H9 (cell line): ENCODE data around the gene SSBP2. TPM values are rescaled to one million over a fixed set of nuclear protein-coding genes. Genes with fewer than 3 reads are reported as not detected.

ENCODE experiments used
- DNase-seq: peaks from one replicate; pipeline ENCODE4 v3.0.0-alpha.2; 2017
- H2AFZ ChIP-seq: one replicate; pipeline ENCODE4 v1.6.1; 2013; ENCODE audit warnings: mild to moderate bottlenecking, low read length, control low read depth, moderate library complexity
- H2AK5ac ChIP-seq: 2 replicates; pipeline ENCODE4 v1.6.1; 2013; ENCODE audit warnings: low read length, control low read depth, mixed read lengths; ENCODE audit not compliant: insufficient read length
- H2BK120ac ChIP-seq: one replicate; pipeline ENCODE4 v1.6.1; 2013; ENCODE audit warnings: low read depth, mild to moderate bottlenecking, low read length, control low read depth, inconsistent platforms; ENCODE audit not compliant: poor library complexity, severe bottlenecking
- H2BK12ac ChIP-seq: 2 replicates; pipeline ENCODE4 v1.6.1; 2013; ENCODE audit warnings: low read length, control low read depth, mixed read lengths, low read depth; ENCODE audit not compliant: insufficient read length
- H2BK15ac ChIP-seq: 2 replicates; pipeline ENCODE4 v1.6.1; 2013; ENCODE audit warnings: low read depth, low read length, control low read depth
- H2BK20ac ChIP-seq: one replicate; pipeline ENCODE4 v1.6.1; 2013; ENCODE audit warnings: low read depth, mild to moderate bottlenecking, low read length, control low read depth, inconsistent platforms; ENCODE audit not compliant: poor library complexity, severe bottlenecking
- H2BK5ac ChIP-seq: 2 replicates; pipeline ENCODE4 v1.6.1; 2013; ENCODE audit warnings: low read length, control low read depth, mixed read lengths; ENCODE audit not compliant: insufficient read length
- H3K14ac ChIP-seq: 2 replicates; pipeline ENCODE4 v1.6.1; 2013; ENCODE audit warnings: low read length, control low read depth; ENCODE audit not compliant: insufficient read depth
- H3K18ac ChIP-seq: 2 replicates; pipeline ENCODE4 v1.6.1; 2013; ENCODE audit warnings: low read depth, mild to moderate bottlenecking, mixed read lengths, low read length, control low read depth; ENCODE audit not compliant: insufficient read length
- H3K23ac ChIP-seq: 2 replicates; pipeline ENCODE4 v1.6.1; 2013; ENCODE audit warnings: low read length, control low read depth, mixed read lengths, low read depth; ENCODE audit not compliant: insufficient read length
- H3K23me2 ChIP-seq: 2 replicates; pipeline ENCODE4 v1.6.1; 2013; ENCODE audit warnings: low read depth, mild to moderate bottlenecking, mixed read lengths, low read length, control low read depth; ENCODE audit not compliant: insufficient read length, poor library complexity, severe bottlenecking
- H3K27ac ChIP-seq: 2 replicates; pipeline ENCODE4 v1.5.1; 2013; ENCODE audit warnings: low read length, control low read depth, mixed read lengths, low read depth; ENCODE audit not compliant: insufficient read length
- H3K27me3 ChIP-seq: 2 replicates; pipeline ENCODE4 v1.6.1; 2013; ENCODE audit warnings: low read length, control low read depth, inconsistent platforms; ENCODE audit not compliant: insufficient read depth
- H3K4ac ChIP-seq: 2 replicates; pipeline ENCODE4 v1.6.1; 2013; ENCODE audit warnings: low read depth, mild to moderate bottlenecking, control low read depth, inconsistent platforms, low read length, moderate library complexity
- H3K4me1 ChIP-seq: 2 replicates; pipeline ENCODE4 v1.6.1; 2013; ENCODE audit warnings: low read length, control low read depth, inconsistent platforms; ENCODE audit not compliant: insufficient read depth
- H3K4me2 ChIP-seq: 2 replicates; pipeline ENCODE4 v1.6.1; 2013; ENCODE audit warnings: low read length, control low read depth, mixed read lengths; ENCODE audit not compliant: insufficient read length, insufficient read depth
- H3K56ac ChIP-seq: 2 replicates; pipeline ENCODE4 v1.6.1; 2013; ENCODE audit warnings: low read depth, mild to moderate bottlenecking, mixed read lengths, low read length, control low read depth; ENCODE audit not compliant: insufficient read length
- H3K79me1 ChIP-seq: 2 replicates; pipeline ENCODE4 v1.6.1; 2013; ENCODE audit warnings: low read depth, mild to moderate bottlenecking, moderate library complexity, low read length, control low read depth, inconsistent platforms; ENCODE audit not compliant: insufficient read depth, poor library complexity, severe bottlenecking
- H3K79me2 ChIP-seq: 2 replicates; pipeline ENCODE4 v1.6.1; 2013; ENCODE audit warnings: low read length, control low read depth, inconsistent platforms; ENCODE audit not compliant: insufficient read depth
- H3K9ac ChIP-seq: 2 replicates; pipeline ENCODE4 v1.6.1; 2013; ENCODE audit warnings: low read length, control low read depth, mixed read lengths; ENCODE audit not compliant: insufficient read length; ENCODE audit errors: extremely low read depth
- H3K9me3 ChIP-seq: one replicate; pipeline ENCODE4 v1.6.1; 2013; ENCODE audit warnings: low read depth, low read length, inconsistent platforms; ENCODE audit not compliant: control insufficient read depth
- H3T11ph ChIP-seq: one replicate; pipeline ENCODE4 v1.6.1; 2013; ENCODE audit warnings: mild to moderate bottlenecking, low read length, control low read depth, inconsistent platforms
- H4K20me1 ChIP-seq: one replicate; pipeline ENCODE4 v1.6.1; 2013; ENCODE audit not compliant: control insufficient read depth, insufficient read length, insufficient read depth
- H4K5ac ChIP-seq: 2 replicates; pipeline ENCODE4 v1.6.1; 2013; ENCODE audit warnings: low read depth, mild to moderate bottlenecking, mixed read lengths, low read length, control low read depth; ENCODE audit not compliant: insufficient read length
- H4K8ac ChIP-seq: replicated peaks from 2 replicates; pipeline ENCODE4 v1.6.1; 2013; ENCODE audit warnings: low read length, control low read depth, mixed read lengths, low read depth; ENCODE audit not compliant: insufficient read length
- H4K91ac ChIP-seq: 2 replicates; pipeline ENCODE4 v1.6.1; 2013; ENCODE audit warnings: low read depth, mild to moderate bottlenecking, moderate library complexity, mixed read lengths, low read length, control low read depth; ENCODE audit not compliant: insufficient read length
- H3K27ac Mint-ChIP-seq, 3 experiments: 2 replicates in 2 of 3; 3 replicates in 1 of 3; pipeline ENCODE4 v1.8.0; 2020 to 2021; ENCODE audit warnings: mixed read lengths in 3 of 3, mild to moderate bottlenecking in 1 of 3, moderate library complexity in 1 of 3
- H3K27me3 Mint-ChIP-seq: 2 replicates; pipeline ENCODE4 v1.8.0; 2021; ENCODE audit warnings: low read depth, mild to moderate bottlenecking, moderate library complexity, mixed read lengths
- H3K36me3 Mint-ChIP-seq, 3 experiments: 2 replicates in 2 of 3; 3 replicates in 1 of 3; pipeline ENCODE4 v1.8.0; 2020 to 2021; ENCODE audit warnings: low read depth in 3 of 3, mixed read lengths in 3 of 3; ENCODE audit not compliant: insufficient read depth in 1 of 3
- H3K4me1 Mint-ChIP-seq, 2 experiments: 2 replicates each; pipeline ENCODE4 v1.8.0; 2020; ENCODE audit warnings: mixed read lengths in 2 of 2
- H3K4me3 Mint-ChIP-seq, 2 experiments: 2 replicates in 1 of 2; 3 replicates in 1 of 2; pipeline ENCODE4 v1.8.0; 2020 to 2021; ENCODE audit warnings: mild to moderate bottlenecking in 2 of 2, mixed read lengths in 2 of 2, moderate library complexity in 1 of 2
- H3K9me3 Mint-ChIP-seq, 2 experiments: 2 replicates in 1 of 2; 3 replicates in 1 of 2; pipeline ENCODE4 v1.8.0; 2020; ENCODE audit warnings: mild to moderate bottlenecking in 2 of 2, mixed read lengths in 2 of 2, moderate library complexity in 1 of 2
- WGBS: extraction: QIAGEN DNeasy Blood & Tissue Kit; methylation state at CpG from one replicate; pipeline ENCODE4 v1.1.7; 2013; ENCODE audit warnings: missing lambda C conversion rate, low lambda C conversion rate, mixed read lengths; ENCODE audit not compliant: insufficient read length; ENCODE audit errors: extremely low coverage; 5-methylcytosine and 5-hydroxymethylcytosine counted together
- total RNA-seq: library from RNA; stranded (reverse); gene quantifications from 2 replicates; pipeline ENCODE4 v1.2.1, GENCODE V29; 2021
- TF ChIP-seq, protein P1 (sequence below): fragments of 200-600 bp; sonication (generic); conservative IDR thresholded peaks from 3 replicates; pipeline ENCODE4 v1.8.0; 2021; ENCODE audit warnings: antibody characterized with exemption, mild to moderate bottlenecking

SSBP2 gene
- total RNA-seq, 1 experiment from 2014 or later, result 35.6 TPM

GRCh38 chr5:81703840-81704239, 47.1 kb downstream of the SSBP2 start:
- no peak overlapping the region for H3K56ac ChIP-seq
- H4K8ac ChIP-seq, result no peak overlapping the region
- H3K4me1 Mint-ChIP-seq, result peaks cover 3 to 5% of the 10 kb centered on the region in 2 experiments; a peak in 3 of 4 replicates
- H3K79me2 ChIP-seq, result no peaks in the 10 kb centered on the region
- no peak overlapping the region for H3K27ac ChIP-seq
- no peak overlapping the region for H3K4ac ChIP-seq
- H3K27me3 ChIP-seq, result no peaks in the 10 kb centered on the region
- H3K36me3 Mint-ChIP-seq, result peaks cover 0 to 20% (median 3%) of the 10 kb centered on the region in 3 experiments; a peak in 6 of 7 replicates
- peaks cover 7 to 8% of the 10 kb centered on the region in 2 experiments; a peak in 4 of 5 replicates for H3K9me3 Mint-ChIP-seq
- no peaks in the 10 kb centered on the region; the same call in 1 of the 2 replicates for H3K4me1 ChIP-seq
- no peaks in the 10 kb centered on the region for H4K20me1 ChIP-seq
- no peaks in the 10 kb centered on the region for H3K9me3 ChIP-seq
- DNase-seq, result no peak
- H3K27me3 Mint-ChIP-seq, result no peaks in the 10 kb centered on the region
- H3K14ac ChIP-seq, result no peak overlapping the region
- no peak overlapping the region for H3K27ac Mint-ChIP-seq
- no peak overlapping the region for H2BK15ac ChIP-seq
- TF ChIP-seq, protein P1, sequence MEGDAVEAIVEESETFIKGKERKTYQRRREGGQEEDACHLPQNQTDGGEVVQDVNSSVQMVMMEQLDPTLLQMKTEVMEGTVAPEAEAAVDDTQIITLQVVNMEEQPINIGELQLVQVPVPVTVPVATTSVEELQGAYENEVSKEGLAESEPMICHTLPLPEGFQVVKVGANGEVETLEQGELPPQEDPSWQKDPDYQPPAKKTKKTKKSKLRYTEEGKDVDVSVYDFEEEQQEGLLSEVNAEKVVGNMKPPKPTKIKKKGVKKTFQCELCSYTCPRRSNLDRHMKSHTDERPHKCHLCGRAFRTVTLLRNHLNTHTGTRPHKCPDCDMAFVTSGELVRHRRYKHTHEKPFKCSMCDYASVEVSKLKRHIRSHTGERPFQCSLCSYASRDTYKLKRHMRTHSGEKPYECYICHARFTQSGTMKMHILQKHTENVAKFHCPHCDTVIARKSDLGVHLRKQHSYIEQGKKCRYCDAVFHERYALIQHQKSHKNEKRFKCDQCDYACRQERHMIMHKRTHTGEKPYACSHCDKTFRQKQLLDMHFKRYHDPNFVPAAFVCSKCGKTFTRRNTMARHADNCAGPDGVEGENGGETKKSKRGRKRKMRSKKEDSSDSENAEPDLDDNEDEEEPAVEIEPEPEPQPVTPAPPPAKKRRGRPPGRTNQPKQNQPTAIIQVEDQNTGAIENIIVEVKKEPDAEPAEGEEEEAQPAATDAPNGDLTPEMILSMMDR, result no peak
- H4K5ac ChIP-seq, result no peak overlapping the region
- H2BK20ac ChIP-seq, result no peak overlapping the region
- no peak overlapping the region for H2AFZ ChIP-seq
- no peak overlapping the region for H2AK5ac ChIP-seq
- H2BK5ac ChIP-seq, result no peak overlapping the region
- H3K9ac ChIP-seq, result no peak overlapping the region
- H3K4me3 Mint-ChIP-seq, result no peak overlapping the region
- no peak overlapping the region for H2BK12ac ChIP-seq
- no peak overlapping the region for H2BK120ac ChIP-seq
- no peak overlapping the region for H3T11ph ChIP-seq
- H3K23me2 ChIP-seq, result no peaks in the 10 kb centered on the region
- no peak overlapping the region for H3K18ac ChIP-seq
- H3K79me1 ChIP-seq, result no peaks in the 10 kb centered on the region
- no CpG with 5 or more reads among the region's 2 CpGs for WGBS
- no peak overlapping the region for H4K91ac ChIP-seq
- H3K4me2 ChIP-seq, result no peak overlapping the region
- H3K23ac ChIP-seq, result no peak overlapping the region
